GM21515 (cell line): ENCODE results near the gene RREB1.

Experiments used
- ATAC-seq: cut with Tn5 transposase; IDR thresholded peaks from one replicate; pipeline ENCODE4 v1.9.1; 2021; ENCODE audit not compliant: unreplicated experiment

RREB1 gene

DNA sequence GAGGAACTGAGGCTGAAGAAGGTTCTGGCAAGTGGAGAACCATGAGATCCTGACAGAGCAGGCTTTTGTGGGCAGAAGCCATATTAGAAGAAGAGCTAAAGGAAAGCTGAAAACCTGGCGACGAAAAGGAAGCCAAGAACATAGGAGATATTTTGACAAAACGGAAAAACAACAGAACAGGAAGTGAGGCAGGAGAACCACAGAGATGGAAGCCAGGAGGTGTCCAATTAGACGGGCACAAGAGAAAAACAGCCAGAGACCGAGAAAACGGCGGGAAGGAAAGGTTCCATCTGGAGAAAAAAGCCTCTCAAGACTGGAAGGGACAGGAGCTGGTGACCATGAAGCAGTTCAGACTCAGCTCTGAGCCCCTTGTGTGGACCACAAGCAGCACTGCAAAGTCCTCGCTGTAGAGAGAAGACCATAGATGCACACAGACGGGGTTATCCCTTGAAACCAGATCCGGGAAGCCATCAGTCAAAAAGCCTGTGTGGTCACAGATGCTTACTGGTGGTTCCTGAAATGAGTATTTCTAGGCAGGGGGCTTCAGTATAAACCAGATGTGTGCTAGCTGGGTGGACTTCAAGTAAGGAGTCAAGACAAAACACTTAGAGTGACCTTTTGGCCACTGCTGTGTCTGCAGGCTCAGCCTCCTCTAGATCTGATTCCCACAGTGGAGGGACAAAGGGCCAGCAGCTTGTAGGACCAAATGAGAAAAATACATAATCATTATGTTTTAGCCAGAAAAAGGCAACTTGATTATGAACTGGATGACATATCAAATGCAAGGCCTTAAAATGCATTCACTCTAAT is 174.5 kb downstream of the RREB1 start:
- ATAC-seq, result no peak

DNA sequence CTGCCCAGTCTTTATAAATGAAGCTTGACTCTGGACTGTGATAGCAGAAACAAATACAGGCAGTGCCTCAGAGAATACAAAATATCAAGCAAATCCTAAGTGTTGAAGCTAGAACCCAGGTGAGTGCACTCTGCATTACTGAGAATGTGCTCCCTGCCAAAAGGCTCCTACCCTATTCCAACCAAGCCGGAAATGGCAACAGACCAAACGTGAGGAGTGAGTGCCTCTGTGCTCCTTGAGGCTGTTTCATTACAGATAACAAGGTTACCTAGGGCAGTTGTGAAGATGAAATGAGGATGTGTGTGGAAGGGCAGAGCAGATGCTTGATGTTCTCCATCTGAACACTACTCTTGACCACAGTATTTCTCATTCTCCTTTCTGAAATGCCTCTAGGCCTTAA is 175.9 kb downstream of the RREB1 start:
- ATAC-seq, result no peak

GRCh38 chr6:7285416-7285815 is 177.7 kb downstream of the RREB1 start:
- no peak for ATAC-seq

GRCh38 chr6:7290079-7290478 is 182.3 kb downstream of the RREB1 start:
- no peak for ATAC-seq

GRCh38 chr6:7292596-7293255 is 185.0 kb downstream of the RREB1 start:
- ATAC-seq, result no peak

DNA sequence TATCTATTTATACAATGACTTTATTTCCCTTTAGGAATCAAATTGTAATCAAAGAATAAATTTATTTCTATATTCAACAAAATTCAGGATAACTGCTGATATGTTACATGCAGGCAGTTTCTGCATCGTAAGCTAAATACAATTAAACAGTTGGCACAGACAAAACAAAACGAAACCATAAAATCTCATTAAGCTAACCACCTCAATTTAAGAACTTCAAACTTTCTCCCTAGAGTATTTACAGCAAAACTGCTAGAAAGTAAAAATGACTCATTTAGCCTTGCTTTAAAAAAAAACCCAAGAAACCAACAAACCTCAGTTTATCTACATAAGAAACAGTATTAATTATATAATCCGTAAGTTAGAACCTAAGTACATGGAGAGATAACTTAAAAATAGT is 188.2 kb downstream of the RREB1 start:
- ATAC-seq, result no peak

- no peak for ATAC-seq
Observed at GRCh38 chr6:7296602-7297001, 188.8 kb downstream of the RREB1 start.

DNA sequence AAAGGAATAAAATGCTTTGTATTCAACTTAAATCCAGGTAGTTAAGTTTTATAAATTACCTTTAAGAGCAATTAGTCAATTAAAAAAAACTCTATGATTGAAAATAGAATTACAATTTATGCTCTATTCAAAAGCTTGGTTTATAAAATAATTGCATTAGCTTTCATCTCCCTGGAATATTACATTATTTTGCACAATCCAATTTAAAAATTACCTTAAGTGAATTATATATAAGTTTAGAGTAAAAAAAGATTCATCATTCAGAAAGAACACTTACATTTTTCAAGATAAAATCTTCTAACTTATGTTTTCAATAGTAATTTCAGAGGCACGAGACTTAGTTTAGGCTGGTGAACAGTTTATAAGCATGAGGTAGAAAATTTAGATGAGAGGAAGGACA is 190.4 kb downstream of the RREB1 start:
- ATAC-seq, result no peak

DNA sequence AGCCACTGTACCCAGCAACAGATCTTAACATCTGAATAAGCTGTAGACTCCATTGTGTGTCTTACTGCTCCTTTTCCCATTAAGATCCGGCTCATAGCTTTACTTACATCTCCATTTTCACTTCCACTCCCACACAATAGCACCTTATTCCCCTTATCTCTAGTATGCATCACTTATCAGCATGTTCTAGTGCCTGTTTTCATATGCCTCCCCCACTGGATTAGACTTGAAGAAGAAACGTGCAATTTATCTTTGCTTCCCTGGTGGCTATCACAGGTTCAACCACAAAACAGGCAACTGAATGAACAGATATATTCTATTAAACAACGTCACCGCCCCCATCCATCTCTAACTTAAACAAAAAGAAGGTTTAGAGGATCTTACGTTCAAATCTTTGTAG is 193.2 kb downstream of the RREB1 start:
- no peak for ATAC-seq
